ENCODE measurements around the gene CIDEA. TPM values are rescaled to one million over a fixed set of nuclear protein-coding genes. Genes with fewer than 3 reads are reported as not detected.

CIDEA gene
- total and polyA plus RNA-seq, 8 donors = 0.15 to 0.44 TPM; not detected in 6

DNA sequence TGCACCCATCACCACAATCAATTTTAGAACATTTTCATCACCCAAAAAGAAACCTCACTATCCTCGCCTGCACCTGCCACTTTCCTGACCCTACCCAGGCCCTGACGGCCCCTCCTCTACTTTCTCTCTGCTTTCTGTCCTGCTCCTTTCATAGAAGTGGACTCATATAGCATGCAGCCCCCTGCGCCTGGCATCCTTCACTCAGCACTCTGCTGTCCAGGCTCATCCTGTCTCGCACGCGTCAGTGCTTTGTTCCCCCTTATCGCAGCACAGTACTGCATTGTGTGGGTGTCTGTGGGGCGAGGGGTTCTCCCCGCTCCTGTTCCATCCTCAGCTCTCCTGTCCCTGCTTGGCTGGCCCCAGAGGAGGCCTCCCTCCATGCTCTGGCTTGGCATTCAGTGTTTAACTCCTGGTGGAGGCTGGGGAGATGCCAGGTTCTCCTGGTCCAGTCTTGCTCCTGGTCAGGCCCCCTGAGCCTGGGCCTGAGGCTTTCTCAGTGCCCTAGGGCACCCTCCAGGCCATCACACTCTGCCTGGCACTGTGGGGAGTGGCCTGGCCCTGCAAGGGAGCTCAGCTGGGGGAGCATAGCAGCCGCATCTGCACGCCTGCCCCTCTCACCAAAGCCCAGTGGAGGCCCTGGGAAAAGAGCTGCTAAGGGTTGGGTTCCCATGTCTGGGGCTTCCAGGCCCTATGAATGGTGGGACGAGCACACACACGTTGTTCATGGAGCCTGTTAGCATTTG is 47.3 kb downstream of the CIDEA start:
- intact Hi-C loops (cut with DNase I; ENCODE audit: low total_unique reads) = no loop called here
- no peak for DNase-seq
- Histone ChIP-seq H3K9me3 (peaks cover 0 to 6% (median 0%) of the 10 kb centered on the region in 4 donors), H3K27ac (no peak overlapping the region), H3K27me3 (peaks cover 0 to 15% (median 6%) of the 10 kb centered on the region in 3 donors), H3K4me3 (no peak overlapping the region), H3K4me1 (peaks cover 6 to 14% (median 9%) of the 10 kb centered on the region in 4 donors), H3K36me3 (no peaks in the 10 kb centered on the region)
- WGBS, 5 donors = 85 to 91% (median 89%) methylated on average over 12 to 13 of the region's 13 CpGs
- TF ChIP-seq POLR2AphosphoS5 (IDR thresholded peaks at IDR 0.05) = no peak
- TF ChIP-seq, protein P1, sequence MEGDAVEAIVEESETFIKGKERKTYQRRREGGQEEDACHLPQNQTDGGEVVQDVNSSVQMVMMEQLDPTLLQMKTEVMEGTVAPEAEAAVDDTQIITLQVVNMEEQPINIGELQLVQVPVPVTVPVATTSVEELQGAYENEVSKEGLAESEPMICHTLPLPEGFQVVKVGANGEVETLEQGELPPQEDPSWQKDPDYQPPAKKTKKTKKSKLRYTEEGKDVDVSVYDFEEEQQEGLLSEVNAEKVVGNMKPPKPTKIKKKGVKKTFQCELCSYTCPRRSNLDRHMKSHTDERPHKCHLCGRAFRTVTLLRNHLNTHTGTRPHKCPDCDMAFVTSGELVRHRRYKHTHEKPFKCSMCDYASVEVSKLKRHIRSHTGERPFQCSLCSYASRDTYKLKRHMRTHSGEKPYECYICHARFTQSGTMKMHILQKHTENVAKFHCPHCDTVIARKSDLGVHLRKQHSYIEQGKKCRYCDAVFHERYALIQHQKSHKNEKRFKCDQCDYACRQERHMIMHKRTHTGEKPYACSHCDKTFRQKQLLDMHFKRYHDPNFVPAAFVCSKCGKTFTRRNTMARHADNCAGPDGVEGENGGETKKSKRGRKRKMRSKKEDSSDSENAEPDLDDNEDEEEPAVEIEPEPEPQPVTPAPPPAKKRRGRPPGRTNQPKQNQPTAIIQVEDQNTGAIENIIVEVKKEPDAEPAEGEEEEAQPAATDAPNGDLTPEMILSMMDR (IDR thresholded peaks at IDR 0.05) = no peak
- no peak for TF ChIP-seq POLR2A (IDR thresholded peaks at IDR 0.05)
- TF ChIP-seq EP300 (IDR thresholded peaks at IDR 0.05) = no peak

DNA sequence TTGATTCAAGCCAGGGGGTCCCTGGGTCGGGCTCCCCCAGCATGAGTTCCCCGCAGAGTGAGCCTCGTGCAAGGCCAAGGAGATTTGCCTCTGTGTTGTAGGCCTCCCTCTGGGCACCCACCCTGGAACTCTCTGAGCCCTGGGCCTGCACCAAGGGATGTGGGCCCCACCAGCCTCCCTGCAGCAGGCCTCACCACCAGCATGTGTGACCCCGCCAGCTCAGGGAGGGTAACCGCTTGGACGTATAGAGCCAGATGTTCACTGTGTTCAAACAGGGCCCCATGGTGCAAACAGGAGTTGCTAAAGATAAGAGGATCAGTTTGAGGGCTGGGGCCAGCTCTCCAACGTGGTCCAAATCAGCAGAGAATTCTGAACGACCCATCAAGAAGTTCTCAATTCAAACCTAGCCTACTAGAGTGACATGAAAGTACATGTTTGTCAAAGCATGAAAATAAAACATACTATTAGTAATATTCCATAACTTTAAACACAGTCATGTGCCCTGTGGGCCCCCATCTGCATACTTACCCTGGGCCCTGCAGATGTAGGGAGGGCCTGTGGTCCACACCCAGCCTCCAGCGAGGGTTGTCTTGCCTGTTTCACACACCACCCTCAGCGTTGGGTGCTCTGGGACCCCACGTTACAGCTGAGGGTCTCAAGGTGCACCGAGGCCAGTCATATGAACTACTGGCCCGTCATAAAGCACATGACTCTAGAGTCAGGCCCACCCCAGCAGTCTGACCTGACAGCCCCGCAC is 48.4 kb downstream of the CIDEA start:
- H3K36me3 ChIP-seq = no peaks in the 10 kb centered on the region
- intact Hi-C loops (cut with DNase I; ENCODE audit: low total_unique reads) = no loop called here
- peaks cover 0 to 6% (median 0%) of the 10 kb centered on the region in 4 donors for H3K9me3 ChIP-seq
- no peak overlapping the region for H3K27ac ChIP-seq
- H3K4me3 ChIP-seq = no peak overlapping the region
- WGBS, 5 donors = 70 to 82% (median 78%) methylated on average over 14 of the region's 14 CpGs
- no peak for DNase-seq
- H3K4me1 ChIP-seq = peaks cover 12 to 25% (median 20%) of the 10 kb centered on the region in 4 donors
- peaks cover 0 to 27% (median 17%) of the 10 kb centered on the region in 3 donors for H3K27me3 ChIP-seq
- TF ChIP-seq POLR2A (IDR thresholded peaks at IDR 0.05) = no peak
- no peak for TF ChIP-seq EP300 (IDR thresholded peaks at IDR 0.05)
- TF ChIP-seq POLR2AphosphoS5 (IDR thresholded peaks at IDR 0.05) = no peak
- TF ChIP-seq, protein P1 (IDR thresholded peaks at IDR 0.05) = no peak

DNA sequence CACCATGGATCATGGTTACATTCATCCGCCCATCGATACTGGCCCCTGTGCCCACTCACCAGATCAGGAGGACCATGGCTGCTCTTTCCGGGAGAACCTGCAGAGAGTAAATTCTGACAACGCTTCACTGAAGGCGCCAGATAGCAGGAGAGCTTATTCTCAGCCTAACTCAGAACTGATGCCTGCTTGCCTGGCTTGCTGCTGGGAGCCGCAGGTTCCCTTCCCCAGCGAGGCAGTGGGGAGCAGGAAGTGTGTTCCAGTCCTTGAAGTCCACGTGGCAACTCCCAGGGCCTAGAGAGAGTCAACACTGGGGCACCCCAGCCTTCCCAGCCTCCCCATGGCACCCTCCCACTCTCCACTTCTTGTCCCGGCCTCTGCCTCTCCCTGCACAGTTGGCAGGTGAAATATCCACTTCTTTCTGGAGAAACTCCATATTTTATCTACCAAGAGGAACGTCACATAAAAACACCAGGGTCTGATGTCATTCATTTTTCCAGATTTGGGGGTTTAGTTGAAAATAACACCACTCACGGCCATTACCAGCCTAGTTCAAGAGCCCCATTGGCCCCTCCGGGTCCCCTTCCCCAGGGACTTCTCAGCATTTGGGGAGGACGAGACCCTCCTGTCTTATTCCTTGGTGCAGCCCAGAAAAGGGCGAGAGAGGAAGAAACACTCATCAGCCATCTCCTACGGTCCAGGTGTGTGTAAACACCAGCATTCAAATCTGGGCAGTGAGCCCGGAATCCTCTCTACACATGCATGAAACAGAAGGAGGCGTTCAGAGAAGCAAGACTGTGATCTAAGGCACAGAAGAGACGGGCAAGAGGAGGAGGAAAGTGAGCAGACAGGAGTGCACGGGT is 50.4 kb downstream of the CIDEA start:
- peak; percentile 58 to 66 for DNase-seq
- TF ChIP-seq POLR2A (IDR thresholded peaks at IDR 0.05) = no peak
- TF ChIP-seq EP300 (IDR thresholded peaks at IDR 0.05) = no peak
- TF ChIP-seq, protein P1 (IDR thresholded peaks at IDR 0.05) = no peak
- no peak for TF ChIP-seq POLR2AphosphoS5 (IDR thresholded peaks at IDR 0.05)
- intact Hi-C loops (cut with DNase I; ENCODE audit: low total_unique reads) = no loop called here
- Histone ChIP-seq H3K36me3 (no peaks in the 10 kb centered on the region), H3K4me1 (peaks cover 25 to 42% (median 33%) of the 10 kb centered on the region in 4 donors), H3K9me3 (no peaks in the 10 kb centered on the region), H3K4me3 (no peak overlapping the region), H3K27me3 (peaks cover 0 to 47% (median 30%) of the 10 kb centered on the region in 3 donors), H3K27ac (no peak overlapping the region)
- 50 to 65% (median 57%) methylated on average over 16 to 19 of the region's 19 CpGs for WGBS, 5 donors

GRCh38 chr18:12305211-12305610 is 51.0 kb downstream of the CIDEA start:
- H3K27me3 ChIP-seq = peaks cover 0 to 51% (median 30%) of the 10 kb centered on the region in 3 donors
- no peak for DNase-seq
- H3K27ac ChIP-seq = no peak overlapping the region
- no peaks in the 10 kb centered on the region for H3K36me3 ChIP-seq
- TF ChIP-seq EP300 (IDR thresholded peaks at IDR 0.05) = no peak
- TF ChIP-seq POLR2A (IDR thresholded peaks at IDR 0.05) = no peak
- TF ChIP-seq, protein P1 (IDR thresholded peaks at IDR 0.05) = no peak
- no peak for TF ChIP-seq POLR2AphosphoS5 (IDR thresholded peaks at IDR 0.05)
- 81 to 88% (median 85%) methylated on average over 9 to 12 of the region's 12 CpGs for WGBS, 5 donors
- H3K4me1 ChIP-seq = peaks cover 31 to 49% (median 38%) of the 10 kb centered on the region in 4 donors
- no peaks in the 10 kb centered on the region for H3K9me3 ChIP-seq
- no peak overlapping the region for H3K4me3 ChIP-seq
- intact Hi-C loops (cut with DNase I; ENCODE audit: low total_unique reads) = no loop called here

All from stomach (tissue), 9 donors.